HepG2 (cell line): ENCODE results near the gene ETV2. TPM values are rescaled to one million over a fixed set of nuclear protein-coding genes. Genes with fewer than 3 reads are reported as not detected.

Experiments used
- BCL6 ChIP-seq: IDR thresholded peaks from 2 replicates; pipeline ENCODE4 v1.6.1; 2016; ENCODE audit warnings: missing genetic modification reagents, missing compliant biosample characterization
- FOXO1 ChIP-seq: sonication (generic); formaldehyde crosslinking; IDR thresholded peaks from 2 replicates; pipeline ENCODE4 v1.4.0; 2020; ENCODE audit warnings: missing genetic modification reagents
- IKZF4 ChIP-seq: sonication (generic); formaldehyde crosslinking; IDR thresholded peaks from 2 replicates; pipeline ENCODE4 v1.5.1; 2020; ENCODE audit warnings: borderline replicate concordance, mild to moderate bottlenecking, low read depth, missing genetic modification reagents; ENCODE audit errors: not compliant biosample characterization
- JUNB ChIP-seq: sonication (generic); formaldehyde crosslinking; IDR thresholded peaks from 2 replicates; pipeline ENCODE4 v1.8.0; 2022; ENCODE audit warnings: missing genetic modification reagents, mild to moderate bottlenecking, borderline replicate concordance
- MTA1 ChIP-seq: sonication (generic); formaldehyde crosslinking; IDR thresholded peaks from 2 replicates; pipeline ENCODE4 v1.4.0; 2020; ENCODE audit warnings: missing genetic modification reagents, mild to moderate bottlenecking, borderline replicate concordance
- MYNN ChIP-seq: sonication (generic); formaldehyde crosslinking; IDR thresholded peaks from 2 replicates; pipeline ENCODE4 v1.4.0; 2020; ENCODE audit warnings: mild to moderate bottlenecking, low read depth, missing genetic modification reagents
- NFATC3 ChIP-seq: sonication (generic); formaldehyde crosslinking; IDR thresholded peaks from 2 replicates; pipeline ENCODE4 v1.5.1; 2020; ENCODE audit warnings: mild to moderate bottlenecking, missing genetic modification reagents
- RBM39 ChIP-seq: fragments of 200-400 bp; formaldehyde crosslinking; IDR thresholded peaks from one replicate; pipeline ENCODE4 v1.6.1; 2018; ENCODE audit warnings: antibody characterized with exemption, mild to moderate bottlenecking, low read depth, low read length; ENCODE audit not compliant: poor library complexity, severe bottlenecking
- REL ChIP-seq: sonication (generic); formaldehyde crosslinking; conservative IDR thresholded peaks from 2 replicates; pipeline ENCODE4 v1.8.0; 2022; ENCODE audit warnings: mild to moderate bottlenecking, missing genetic modification reagents, moderate library complexity
- SP140L ChIP-seq: sonication (generic); formaldehyde crosslinking; IDR thresholded peaks from 2 replicates; pipeline ENCODE4 v1.4.0; 2020; ENCODE audit warnings: missing genetic modification reagents, borderline replicate concordance
- ZBTB20 ChIP-seq: sonication (generic); formaldehyde crosslinking; IDR thresholded peaks from 2 replicates; pipeline ENCODE4 v1.8.1; 2023; ENCODE audit warnings: missing genetic modification reagents, low read depth, mild to moderate bottlenecking, borderline replicate concordance
- ZFP1 ChIP-seq: IDR thresholded peaks from 2 replicates; pipeline ENCODE4 v1.6.1; 2016
- ZNF205 ChIP-seq: IDR thresholded peaks from 2 replicates; pipeline ENCODE4 v1.6.1; 2018; ENCODE audit warnings: missing biosample characterization, missing genetic modification reagents
- ZNF317 ChIP-seq: sonication (generic); formaldehyde crosslinking; IDR thresholded peaks from 2 replicates; pipeline ENCODE4 v1.5.0; 2020; ENCODE audit warnings: mild to moderate bottlenecking, missing genetic modification reagents
- ZNF432 ChIP-seq: sonication (generic); formaldehyde crosslinking; IDR thresholded peaks from 2 replicates; pipeline ENCODE4 v1.5.0; 2020; ENCODE audit warnings: missing genetic modification reagents, mild to moderate bottlenecking, borderline replicate concordance
- ZNF446 ChIP-seq: sonication (generic); formaldehyde crosslinking; IDR thresholded peaks from 2 replicates; pipeline ENCODE4 v1.5.0; 2020; ENCODE audit warnings: mild to moderate bottlenecking, missing genetic modification reagents
- ZNF530 ChIP-seq: sonication (generic); formaldehyde crosslinking; IDR thresholded peaks from 2 replicates; pipeline ENCODE4 v1.5.0; 2020; ENCODE audit warnings: low read depth, mild to moderate bottlenecking, missing genetic modification reagents
- ZNF570 ChIP-seq: sonication (generic); formaldehyde crosslinking; IDR thresholded peaks from 2 replicates; pipeline ENCODE4 v1.4.0; 2020; ENCODE audit warnings: mild to moderate bottlenecking, missing genetic modification reagents, borderline replicate concordance
- ZNF577 ChIP-seq: sonication (generic); formaldehyde crosslinking; IDR thresholded peaks from 2 replicates; pipeline ENCODE4 v1.4.0; 2020; ENCODE audit warnings: mild to moderate bottlenecking, low read depth, missing genetic modification reagents, borderline replicate concordance
- ZNF75D ChIP-seq: sonication (generic); formaldehyde crosslinking; IDR thresholded peaks from 2 replicates; pipeline ENCODE4 v1.8.1; 2023; ENCODE audit warnings: missing genetic modification reagents, mild to moderate bottlenecking, borderline replicate concordance
- ZNF772 ChIP-seq: sonication (generic); formaldehyde crosslinking; IDR thresholded peaks from 2 replicates; pipeline ENCODE4 v1.5.0; 2020; ENCODE audit warnings: mild to moderate bottlenecking, missing genetic modification reagents
- ZSCAN31 ChIP-seq: sonication (generic); formaldehyde crosslinking; IDR thresholded peaks from 2 replicates; pipeline ENCODE4 v1.5.0; 2020; ENCODE audit warnings: low read depth, mild to moderate bottlenecking, missing genetic modification reagents
- polyA plus RNA-seq, 8 experiments: library from polyadenylated mRNA; depleted of rRNA in 3 of 8; stranded (reverse) in 7 of 8; unstranded in 1 of 8; fragments of >200 nt; fragmentation: Illumina TruSeq in 4 of 8; extraction: Trizol in 4 of 8; gene quantifications; 2 replicates each; pipeline versions ENCODE4 v1.2.1 to v1.2.3, GENCODE V29; 2011 to 2016; ENCODE audit warnings: low read depth in 4 of 8, missing spikeins in 1 of 8, mixed read lengths in 1 of 8; ENCODE audit not compliant: insufficient read depth in 1 of 8
- total RNA-seq, 5 experiments: library from RNA; depleted of rRNA; stranded (reverse); fragments of >200 nt; fragmentation: Illumina TruSeq; extraction: Trizol; gene quantifications; 2 replicates each; pipeline ENCODE4 v1.2.3, GENCODE V29; 2016; ENCODE audit warnings: low read depth in 1 of 5
- TF ChIP-seq, protein P1 (sequence below): IDR thresholded peaks from 2 replicates; pipeline ENCODE4 v1.6.1; 2016; ENCODE audit warnings: low read depth, borderline replicate concordance
- TF ChIP-seq, protein P2 (sequence below): IDR thresholded peaks from 2 replicates; pipeline ENCODE4 v1.6.1; 2016; ENCODE audit warnings: missing genetic modification reagents, missing compliant biosample characterization
- TF ChIP-seq, protein P3 (sequence below): sonication (generic); formaldehyde crosslinking; IDR thresholded peaks from 2 replicates; pipeline ENCODE4 v1.4.0; 2020; ENCODE audit warnings: mild to moderate bottlenecking, missing genetic modification reagents
- TF ChIP-seq, protein P4 (sequence below): sonication (generic); formaldehyde crosslinking; IDR thresholded peaks from 2 replicates; pipeline ENCODE4 v1.4.0; 2020; ENCODE audit warnings: mild to moderate bottlenecking, missing genetic modification reagents
- TF ChIP-seq, protein P5 (sequence below): sonication (generic); formaldehyde crosslinking; IDR thresholded peaks from 2 replicates; pipeline ENCODE4 v1.5.0; 2020; ENCODE audit warnings: missing genetic modification reagents

Gene ETV2
- total and polyA plus RNA-seq, 2 of the 13 experiments (the other 11 are each of a cell fraction or from before 2014, with no cell fraction given) = 0.07 to 0.20 TPM

DNA sequence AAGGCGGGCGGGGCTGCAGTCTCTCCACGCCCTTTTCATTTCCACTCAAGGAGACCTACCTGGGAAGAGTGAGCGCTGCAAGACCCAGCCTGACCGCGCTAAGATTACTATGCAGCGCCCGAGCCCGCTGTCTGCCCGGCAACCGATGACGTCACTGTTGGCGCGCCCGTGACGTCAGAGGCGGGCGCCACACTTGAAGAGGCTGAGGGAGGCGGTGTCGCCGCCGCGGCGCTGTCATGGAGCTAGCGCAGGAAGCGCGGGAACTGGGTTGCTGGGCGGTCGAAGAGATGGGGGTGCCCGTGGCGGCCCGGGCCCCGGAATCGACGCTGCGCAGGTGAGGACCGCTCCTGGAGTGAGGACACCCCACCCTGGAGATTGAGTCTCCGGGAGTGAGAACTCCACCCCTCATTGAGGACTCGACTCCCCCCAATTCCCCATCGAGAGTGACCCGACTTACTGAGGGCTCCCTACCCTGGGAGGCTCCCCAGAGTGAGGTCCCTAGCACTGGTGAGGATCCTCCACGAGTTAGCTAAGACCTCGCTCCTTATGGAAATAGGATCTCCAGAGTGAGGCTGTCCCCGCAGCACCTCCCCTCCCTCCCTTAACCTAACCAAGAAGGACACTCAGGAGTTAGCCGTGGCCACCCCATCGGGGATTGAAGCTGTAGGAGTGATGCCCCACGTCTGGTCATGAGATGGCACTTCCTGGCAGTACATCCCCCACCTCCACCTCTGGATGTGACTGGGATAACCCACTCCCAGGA is 28.8 kb upstream of the ETV2 start, which contains the start of gene HAUS5 (continued):
- TF ChIP-seq ZNF205 (CRISPR knock-in tag) (0 out of 2 replicates have a peak, but pooled peaks have one; percentile 54), RBM39 (no peak), IKZF4 (CRISPR knock-in tag) (no peak), MYNN (CRISPR knock-in tag) (no peak), ZNF432 (no peak), MTA1 (CRISPR knock-in tag) (no peak), BCL6 (peak; percentile 37; the same call in 1 of the 2 replicates), ZNF446 (CRISPR knock-in tag) (no peak), FOXO1 (CRISPR knock-in tag) (no peak), JUNB (CRISPR knock-in tag) (no peak), ZFP1 (CRISPR knock-in tag) (no peak; the same call in 1 of the 2 replicates), REL (CRISPR knock-in tag) (no peak), ZNF75D (no peak), ZBTB20 (CRISPR knock-in tag) (no peak), SP140L (CRISPR knock-in tag) (no peak), ZNF570 (CRISPR knock-in tag) (no peak), ZSCAN31 (CRISPR knock-in tag) (peak; percentile 70; the same call in 1 of the 2 replicates), ZNF577 (CRISPR knock-in tag) (no peak), ZNF317 (CRISPR knock-in tag) (peak; percentile 56; the same call in 1 of the 2 replicates), NFATC3 (CRISPR knock-in tag) (no peak), ZNF530 (CRISPR knock-in tag) (no peak), ZNF772 (CRISPR knock-in tag) (no peak)
- TF ChIP-seq, protein P1, sequence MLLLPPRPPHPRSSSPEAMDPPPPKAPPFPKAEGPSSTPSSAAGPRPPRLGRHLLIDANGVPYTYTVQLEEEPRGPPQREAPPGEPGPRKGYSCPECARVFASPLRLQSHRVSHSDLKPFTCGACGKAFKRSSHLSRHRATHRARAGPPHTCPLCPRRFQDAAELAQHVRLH = peak; percentile 70; the same call in 1 of the 2 replicates
- TF ChIP-seq, protein P2, sequence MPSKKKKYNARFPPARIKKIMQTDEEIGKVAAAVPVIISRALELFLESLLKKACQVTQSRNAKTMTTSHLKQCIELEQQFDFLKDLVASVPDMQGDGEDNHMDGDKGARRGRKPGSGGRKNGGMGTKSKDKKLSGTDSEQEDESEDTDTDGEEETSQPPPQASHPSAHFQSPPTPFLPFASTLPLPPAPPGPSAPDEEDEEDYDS = peak; percentile 66
- TF ChIP-seq, protein P3, sequence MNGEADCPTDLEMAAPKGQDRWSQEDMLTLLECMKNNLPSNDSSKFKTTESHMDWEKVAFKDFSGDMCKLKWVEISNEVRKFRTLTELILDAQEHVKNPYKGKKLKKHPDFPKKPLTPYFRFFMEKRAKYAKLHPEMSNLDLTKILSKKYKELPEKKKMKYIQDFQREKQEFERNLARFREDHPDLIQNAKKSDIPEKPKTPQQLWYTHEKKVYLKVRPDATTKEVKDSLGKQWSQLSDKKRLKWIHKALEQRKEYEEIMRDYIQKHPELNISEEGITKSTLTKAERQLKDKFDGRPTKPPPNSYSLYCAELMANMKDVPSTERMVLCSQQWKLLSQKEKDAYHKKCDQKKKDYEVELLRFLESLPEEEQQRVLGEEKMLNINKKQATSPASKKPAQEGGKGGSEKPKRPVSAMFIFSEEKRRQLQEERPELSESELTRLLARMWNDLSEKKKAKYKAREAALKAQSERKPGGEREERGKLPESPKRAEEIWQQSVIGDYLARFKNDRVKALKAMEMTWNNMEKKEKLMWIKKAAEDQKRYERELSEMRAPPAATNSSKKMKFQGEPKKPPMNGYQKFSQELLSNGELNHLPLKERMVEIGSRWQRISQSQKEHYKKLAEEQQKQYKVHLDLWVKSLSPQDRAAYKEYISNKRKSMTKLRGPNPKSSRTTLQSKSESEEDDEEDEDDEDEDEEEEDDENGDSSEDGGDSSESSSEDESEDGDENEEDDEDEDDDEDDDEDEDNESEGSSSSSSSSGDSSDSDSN (CRISPR knock-in tag) = no peak; the same call in 1 of the 2 replicates
- TF ChIP-seq, protein P4, sequence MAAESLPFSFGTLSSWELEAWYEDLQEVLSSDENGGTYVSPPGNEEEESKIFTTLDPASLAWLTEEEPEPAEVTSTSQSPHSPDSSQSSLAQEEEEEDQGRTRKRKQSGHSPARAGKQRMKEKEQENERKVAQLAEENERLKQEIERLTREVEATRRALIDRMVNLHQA (CRISPR knock-in tag) = no peak
- TF ChIP-seq, protein P5, sequence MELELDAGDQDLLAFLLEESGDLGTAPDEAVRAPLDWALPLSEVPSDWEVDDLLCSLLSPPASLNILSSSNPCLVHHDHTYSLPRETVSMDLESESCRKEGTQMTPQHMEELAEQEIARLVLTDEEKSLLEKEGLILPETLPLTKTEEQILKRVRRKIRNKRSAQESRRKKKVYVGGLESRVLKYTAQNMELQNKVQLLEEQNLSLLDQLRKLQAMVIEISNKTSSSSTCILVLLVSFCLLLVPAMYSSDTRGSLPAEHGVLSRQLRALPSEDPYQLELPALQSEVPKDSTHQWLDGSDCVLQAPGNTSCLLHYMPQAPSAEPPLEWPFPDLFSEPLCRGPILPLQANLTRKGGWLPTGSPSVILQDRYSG (CRISPR knock-in tag) = no peak
